HepG2 (cell line): ENCODE results near the gene WDR27. TPM values are rescaled to one million over a fixed set of nuclear protein-coding genes. Genes with fewer than 3 reads are reported as not detected.
A peak's percentile ranks its signal among the peaks of the same experiment; 100 is the strongest.

ENCODE experiments used
- ASH2L ChIP-seq: fragments of 300-600, 200-600 bp; sonication (generic); IDR thresholded peaks from 2 replicates; pipeline ENCODE4 v1.7.0; 2017; ENCODE audit warnings: low read depth, mild to moderate bottlenecking, moderate library complexity, mixed read lengths, low read length; ENCODE audit not compliant: insufficient read length
- DNMT1 ChIP-seq: sonication (generic); formaldehyde crosslinking; IDR thresholded peaks from 2 replicates; pipeline ENCODE4 v1.5.1; 2020; ENCODE audit warnings: mild to moderate bottlenecking, missing genetic modification reagents
- FOXO4 ChIP-seq: sonication (generic); formaldehyde crosslinking; conservative IDR thresholded peaks from 2 replicates; pipeline ENCODE4 v1.8.1; 2023; ENCODE audit warnings: missing genetic modification reagents
- GZF1 ChIP-seq: sonication (generic); formaldehyde crosslinking; IDR thresholded peaks from 2 replicates; pipeline ENCODE4 v1.5.1; 2020; ENCODE audit warnings: mild to moderate bottlenecking, missing genetic modification reagents
- HNF4A ChIP-seq: sonication (generic); formaldehyde crosslinking; IDR thresholded peaks from 2 replicates; pipeline ENCODE4 v1.4.0; 2020; ENCODE audit warnings: missing genetic modification reagents
- MAF1 ChIP-seq: sonication (generic); formaldehyde crosslinking; IDR thresholded peaks from 2 replicates; pipeline ENCODE4 v1.5.0; 2020; ENCODE audit warnings: missing genetic modification reagents, borderline replicate concordance
- MBNL3 ChIP-seq: fragments of 250-450 bp; sonication (Bioruptor Pico); conservative IDR thresholded peaks from 2 replicates; pipeline ENCODE4 v1.8.0; 2022; ENCODE audit warnings: mild to moderate bottlenecking, inconsistent platforms
- MEF2D ChIP-seq: sonication (generic); formaldehyde crosslinking; IDR thresholded peaks from 2 replicates; pipeline ENCODE4 v1.5.1; 2020; ENCODE audit warnings: mild to moderate bottlenecking, missing genetic modification reagents
- MXD4 ChIP-seq: IDR thresholded peaks from 2 replicates; pipeline ENCODE4 v1.6.1; 2016; ENCODE audit warnings: mild to moderate bottlenecking, missing biosample characterization, missing genetic modification reagents
- NFKBIZ ChIP-seq: IDR thresholded peaks from 2 replicates; pipeline ENCODE4 v1.6.1; 2018; ENCODE audit warnings: missing genetic modification reagents, missing compliant biosample characterization
- ONECUT2 ChIP-seq: sonication (generic); formaldehyde crosslinking; IDR thresholded peaks from 2 replicates; pipeline ENCODE4 v1.4.0; 2020; ENCODE audit warnings: missing genetic modification reagents
- SETDB1 ChIP-seq: sonication (generic); formaldehyde crosslinking; IDR thresholded peaks from 2 replicates; pipeline ENCODE4 v1.5.1; 2020; ENCODE audit warnings: missing genetic modification reagents, mild to moderate bottlenecking, borderline replicate concordance
- SIN3A ChIP-seq: IDR thresholded peaks from 2 replicates; pipeline ENCODE4 v1.6.1; 2011; ENCODE audit warnings: low read depth, mild to moderate bottlenecking, control low read depth, low read length, borderline replicate concordance
- TARDBP ChIP-seq: sonication (generic); formaldehyde crosslinking; IDR thresholded peaks from 2 replicates; pipeline ENCODE4 v1.8.0; 2022; ENCODE audit warnings: mild to moderate bottlenecking, missing genetic modification reagents
- THAP11 ChIP-seq: IDR thresholded peaks from 2 replicates; pipeline ENCODE4 v1.6.1; 2016; ENCODE audit warnings: missing biosample characterization, missing genetic modification reagents
- ZNF335 ChIP-seq: sonication (generic); formaldehyde crosslinking; IDR thresholded peaks from 2 replicates; pipeline ENCODE4 v1.4.0; 2020; ENCODE audit warnings: missing genetic modification reagents
- ZNF430 ChIP-seq: sonication (generic); formaldehyde crosslinking; IDR thresholded peaks from 2 replicates; pipeline ENCODE4 v1.9.0; 2021; ENCODE audit warnings: mild to moderate bottlenecking, missing genetic modification reagents
- ZNF644 ChIP-seq: IDR thresholded peaks from 2 replicates; pipeline ENCODE4 v1.6.1; 2016; ENCODE audit warnings: low read depth
- ZNF768 ChIP-seq: sonication (generic); formaldehyde crosslinking; IDR thresholded peaks from 2 replicates; pipeline ENCODE4 v1.4.0; 2020; ENCODE audit warnings: missing genetic modification reagents
- ZNF777 ChIP-seq: sonication (generic); formaldehyde crosslinking; IDR thresholded peaks from 2 replicates; pipeline ENCODE4 v1.4.0; 2020; ENCODE audit warnings: missing genetic modification reagents
- polyA plus RNA-seq, 8 experiments: library from polyadenylated mRNA; depleted of rRNA in 3 of 8; stranded (reverse) in 7 of 8; unstranded in 1 of 8; fragments of >200 nt; fragmentation: Illumina TruSeq in 4 of 8; extraction: Trizol in 4 of 8; gene quantifications; 2 replicates each; pipeline versions ENCODE4 v1.2.1 to v1.2.3, GENCODE V29; 2011 to 2016; ENCODE audit warnings: low read depth in 4 of 8, missing spikeins in 1 of 8, mixed read lengths in 1 of 8; ENCODE audit not compliant: insufficient read depth in 1 of 8
- total RNA-seq, 5 experiments: library from RNA; depleted of rRNA; stranded (reverse); fragments of >200 nt; fragmentation: Illumina TruSeq; extraction: Trizol; gene quantifications; 2 replicates each; pipeline ENCODE4 v1.2.3, GENCODE V29; 2016; ENCODE audit warnings: low read depth in 1 of 5
- TF ChIP-seq, protein P1 (sequence below): sonication (generic); formaldehyde crosslinking; IDR thresholded peaks from 2 replicates; pipeline ENCODE4 v1.4.0; 2020; ENCODE audit warnings: mild to moderate bottlenecking, low read depth, missing genetic modification reagents
- TF ChIP-seq, protein P2 (sequence below): sonication (generic); formaldehyde crosslinking; IDR thresholded peaks from 2 replicates; pipeline ENCODE4 v1.4.0; 2020; ENCODE audit warnings: missing genetic modification reagents
- TF ChIP-seq, protein P3 (sequence below): sonication (generic); formaldehyde crosslinking; IDR thresholded peaks from 2 replicates; pipeline ENCODE4 v1.5.0; 2020; ENCODE audit warnings: mild to moderate bottlenecking, missing genetic modification reagents, moderate library complexity

WDR27 gene
- total and polyA plus RNA-seq, 2 of the 13 experiments (the other 11 are each of a cell fraction or from before 2014, with no cell fraction given): 34.1 to 80.3 TPM

DNA sequence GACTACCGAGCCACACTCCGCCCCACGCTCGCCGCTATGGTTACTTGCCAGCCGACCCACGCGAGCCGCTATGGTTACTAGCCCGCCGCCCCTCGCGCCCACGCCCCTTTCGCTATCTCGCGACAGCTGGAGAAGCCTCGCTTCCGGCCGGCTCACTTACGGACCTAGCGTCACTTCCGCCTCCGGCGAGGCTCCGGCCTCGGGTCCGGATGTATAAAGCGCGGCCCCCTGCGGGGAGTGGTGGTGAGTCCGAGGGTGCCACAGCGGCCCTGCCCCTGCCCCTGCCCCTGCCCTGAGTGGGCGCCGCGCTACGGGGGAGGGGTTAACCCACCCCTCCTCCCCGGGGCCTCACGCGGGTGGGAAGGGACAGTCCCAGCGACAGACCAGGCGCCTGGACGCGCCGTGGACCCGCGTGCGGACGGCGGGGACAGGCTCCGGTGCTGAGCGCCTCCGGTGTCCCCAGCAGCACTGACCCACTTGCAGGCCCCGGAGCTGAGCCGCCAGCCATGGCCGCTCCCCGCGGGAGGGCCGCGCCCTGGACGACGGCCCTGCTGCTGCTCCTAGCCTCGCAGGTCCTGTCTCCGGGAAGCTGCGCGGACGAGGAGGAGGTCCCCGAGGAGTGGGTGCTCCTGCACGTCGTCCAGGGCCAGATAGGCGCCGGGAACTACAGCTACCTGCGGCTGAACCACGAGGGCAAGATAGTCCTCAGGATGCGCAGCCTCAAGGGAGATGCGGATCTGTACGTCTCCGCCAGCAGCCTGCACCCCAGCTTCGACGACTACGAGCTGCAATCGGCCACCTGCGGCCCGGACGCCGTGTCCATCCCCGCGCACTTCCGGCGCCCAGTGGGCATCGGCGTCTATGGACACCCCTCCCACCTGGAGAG is at the start of gene WDR27, which contains the start of gene C6orf120 (continued):
- peak; percentile 90; the same call in 1 of the 2 replicates for TF ChIP-seq FOXO4
- TF ChIP-seq, protein P1, sequence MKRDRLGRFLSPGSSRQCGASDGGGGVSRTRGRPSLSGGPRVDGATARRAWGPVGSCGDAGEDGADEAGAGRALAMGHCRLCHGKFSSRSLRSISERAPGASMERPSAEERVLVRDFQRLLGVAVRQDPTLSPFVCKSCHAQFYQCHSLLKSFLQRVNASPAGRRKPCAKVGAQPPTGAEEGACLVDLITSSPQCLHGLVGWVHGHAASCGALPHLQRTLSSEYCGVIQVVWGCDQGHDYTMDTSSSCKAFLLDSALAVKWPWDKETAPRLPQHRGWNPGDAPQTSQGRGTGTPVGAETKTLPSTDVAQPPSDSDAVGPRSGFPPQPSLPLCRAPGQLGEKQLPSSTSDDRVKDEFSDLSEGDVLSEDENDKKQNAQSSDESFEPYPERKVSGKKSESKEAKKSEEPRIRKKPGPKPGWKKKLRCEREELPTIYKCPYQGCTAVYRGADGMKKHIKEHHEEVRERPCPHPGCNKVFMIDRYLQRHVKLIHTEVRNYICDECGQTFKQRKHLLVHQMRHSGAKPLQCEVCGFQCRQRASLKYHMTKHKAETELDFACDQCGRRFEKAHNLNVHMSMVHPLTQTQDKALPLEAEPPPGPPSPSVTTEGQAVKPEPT (CRISPR knock-in tag): 0 out of 2 replicates have a peak, but pooled peaks have one; percentile 41
- TF ChIP-seq, protein P2, sequence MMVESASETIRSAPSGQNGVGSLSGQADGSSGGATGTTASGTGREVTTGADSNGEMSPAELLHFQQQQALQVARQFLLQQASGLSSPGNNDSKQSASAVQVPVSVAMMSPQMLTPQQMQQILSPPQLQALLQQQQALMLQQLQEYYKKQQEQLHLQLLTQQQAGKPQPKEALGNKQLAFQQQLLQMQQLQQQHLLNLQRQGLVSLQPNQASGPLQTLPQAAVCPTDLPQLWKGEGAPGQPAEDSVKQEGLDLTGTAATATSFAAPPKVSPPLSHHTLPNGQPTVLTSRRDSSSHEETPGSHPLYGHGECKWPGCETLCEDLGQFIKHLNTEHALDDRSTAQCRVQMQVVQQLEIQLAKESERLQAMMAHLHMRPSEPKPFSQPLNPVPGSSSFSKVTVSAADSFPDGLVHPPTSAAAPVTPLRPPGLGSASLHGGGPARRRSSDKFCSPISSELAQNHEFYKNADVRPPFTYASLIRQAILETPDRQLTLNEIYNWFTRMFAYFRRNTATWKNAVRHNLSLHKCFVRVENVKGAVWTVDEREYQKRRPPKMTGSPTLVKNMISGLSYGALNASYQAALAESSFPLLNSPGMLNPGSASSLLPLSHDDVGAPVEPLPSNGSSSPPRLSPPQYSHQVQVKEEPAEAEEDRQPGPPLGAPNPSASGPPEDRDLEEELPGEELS (CRISPR knock-in tag): 0 out of 2 replicates have a peak, but pooled peaks have one; percentile 32
- TF ChIP-seq NFKBIZ (CRISPR knock-in tag): peak; percentile 68
- peak; percentile 39 for TF ChIP-seq ZNF768 (CRISPR knock-in tag)
- peak; percentile 99 for TF ChIP-seq ZNF777 (CRISPR knock-in tag)
- TF ChIP-seq THAP11: peak; percentile 94
- TF ChIP-seq, protein P3, sequence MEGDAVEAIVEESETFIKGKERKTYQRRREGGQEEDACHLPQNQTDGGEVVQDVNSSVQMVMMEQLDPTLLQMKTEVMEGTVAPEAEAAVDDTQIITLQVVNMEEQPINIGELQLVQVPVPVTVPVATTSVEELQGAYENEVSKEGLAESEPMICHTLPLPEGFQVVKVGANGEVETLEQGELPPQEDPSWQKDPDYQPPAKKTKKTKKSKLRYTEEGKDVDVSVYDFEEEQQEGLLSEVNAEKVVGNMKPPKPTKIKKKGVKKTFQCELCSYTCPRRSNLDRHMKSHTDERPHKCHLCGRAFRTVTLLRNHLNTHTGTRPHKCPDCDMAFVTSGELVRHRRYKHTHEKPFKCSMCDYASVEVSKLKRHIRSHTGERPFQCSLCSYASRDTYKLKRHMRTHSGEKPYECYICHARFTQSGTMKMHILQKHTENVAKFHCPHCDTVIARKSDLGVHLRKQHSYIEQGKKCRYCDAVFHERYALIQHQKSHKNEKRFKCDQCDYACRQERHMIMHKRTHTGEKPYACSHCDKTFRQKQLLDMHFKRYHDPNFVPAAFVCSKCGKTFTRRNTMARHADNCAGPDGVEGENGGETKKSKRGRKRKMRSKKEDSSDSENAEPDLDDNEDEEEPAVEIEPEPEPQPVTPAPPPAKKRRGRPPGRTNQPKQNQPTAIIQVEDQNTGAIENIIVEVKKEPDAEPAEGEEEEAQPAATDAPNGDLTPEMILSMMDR (CRISPR knock-in tag): peak; percentile 54
- TF ChIP-seq ZNF644: no peak
- TF ChIP-seq ONECUT2 (CRISPR knock-in tag): 0 out of 2 replicates have a peak, but pooled peaks have one; percentile 14
- TF ChIP-seq HNF4A: peak; percentile 6; the same call in 1 of the 2 replicates
- TF ChIP-seq ZNF430 (CRISPR knock-in tag): peak; percentile 99
- TF ChIP-seq TARDBP (CRISPR knock-in tag): peak; percentile 93
- TF ChIP-seq GZF1 (CRISPR knock-in tag): no peak
- TF ChIP-seq DNMT1: peak; percentile 33
- TF ChIP-seq MEF2D (CRISPR knock-in tag): peak; percentile 13; the same call in 1 of the 2 replicates
- peak; percentile 97 for TF ChIP-seq SIN3A
- peak; percentile 98 for TF ChIP-seq MXD4
- TF ChIP-seq MBNL3 (CRISPR knock-in tag): no peak
- TF ChIP-seq MAF1 (CRISPR knock-in tag): 0 out of 2 replicates have a peak, but pooled peaks have one; percentile 24
- TF ChIP-seq SETDB1 (CRISPR knock-in tag): peak; percentile 52; the same call in 1 of the 2 replicates
- TF ChIP-seq ASH2L: peak; percentile 99
- no peak for TF ChIP-seq ZNF335 (CRISPR knock-in tag)
